Aorta (tissue), 5 donors: ENCODE measurements around the gene CNNM3. TPM values are rescaled to one million over a fixed set of nuclear protein-coding genes. Genes with fewer than 3 reads are reported as not detected.

Experiments used
- ATAC-seq: fragments of 200-7000 bp; cut with Tn5 transposase; one replicate; pipeline ENCODE4 v1.9.1; 2022; ENCODE audit warnings: moderate library complexity; ENCODE audit not compliant: low FRiP score
- DNase-seq, 2 donors: peaks; one replicate each; pipeline ENCODE4 v3.0.0-alpha.2; 2020
- H3K27ac ChIP-seq, 2 donors: one replicate each; pipeline ENCODE4 v1.5.1; 2013; ENCODE audit warnings: low read length in 2 of 2, mild to moderate bottlenecking in 2 of 2, moderate library complexity in 2 of 2, control low read depth in 1 of 2, inconsistent platforms in 1 of 2, low read depth in 1 of 2
- H3K27me3 ChIP-seq, 2 donors: one replicate each; pipeline ENCODE4 v1.6.1; 2013; ENCODE audit warnings: control low read depth in 1 of 2, low read length in 1 of 2, mild to moderate bottlenecking in 1 of 2, moderate library complexity in 1 of 2; ENCODE audit not compliant: insufficient read depth in 2 of 2, control insufficient read depth in 1 of 2
- H3K36me3 ChIP-seq, 2 donors: one replicate each; pipeline ENCODE4 v1.6.1; 2013; ENCODE audit warnings: control low read depth in 1 of 2, low read length in 1 of 2, mild to moderate bottlenecking in 1 of 2; ENCODE audit not compliant: insufficient read depth in 2 of 2, control insufficient read depth in 1 of 2
- H3K4me1 ChIP-seq, 2 donors: one replicate each; pipeline ENCODE4 v1.6.1; 2013; ENCODE audit warnings: low read length in 2 of 2, control low read depth in 1 of 2, mild to moderate bottlenecking in 1 of 2, moderate library complexity in 1 of 2; ENCODE audit not compliant: insufficient read depth in 2 of 2, control insufficient read depth in 1 of 2
- H3K4me3 ChIP-seq, 2 donors: one replicate each; pipeline ENCODE4 v1.5.1; 2013; ENCODE audit warnings: low read length in 2 of 2, control low read depth in 1 of 2, mild to moderate bottlenecking in 1 of 2
- H3K9me3 ChIP-seq: one replicate; pipeline ENCODE4 v1.6.1; 2013; ENCODE audit warnings: mild to moderate bottlenecking, low read length; ENCODE audit not compliant: control insufficient read depth
- WGBS, 2 donors: extraction: QIAGEN DNeasy Blood & Tissue Kit; methylation state at CpG; one replicate each; pipeline ENCODE4 v1.1.7; 2013; 5-methylcytosine and 5-hydroxymethylcytosine counted together
- intact Hi-C, 2 donors: fragments of 100-400 bp; cut with DNase I; formaldehyde crosslinking; loops; one replicate each; pipeline versions ENCODE4 v1.14.2 to v1.15.0; 2022
- polyA plus RNA-seq, 2 donors: library from polyadenylated mRNA; stranded (reverse); fragments of 200-250 nt; gene quantifications; one replicate each; pipeline ENCODE4 v1.2.3, GENCODE V29; 2013
- total RNA-seq, 2 donors: library from RNA; stranded (reverse); fragmentation: NEBNext Ultra II Directional; extraction: Animal tissue kit (Norgen Biotek cat#: 25700); gene quantifications; one replicate each; pipeline ENCODE4 v1.2.1, GENCODE V29; 2021
- donor health status: healthy with polysubstance abuse.
- donor health status: Bipolar disorder and iron deficiency.
- donor health status: DM: no; HTN: no; CAD: no.
- donor health status: DM: no; HTN: no; CAD: no.
- donor health status: DM: yes; HTN: yes; CAD: no.

Gene CNNM3
- total and polyA plus RNA-seq, 4 donors, result 2.9 to 16.8 (median 10.7) TPM

- intact Hi-C loops, result no loop called here
- ATAC-seq (no peak), DNase-seq (no peak)
- Histone ChIP-seq H3K9me3 (no peaks in the 10 kb centered on the region), H3K4me1 (no peaks in the 10 kb centered on the region), H3K4me3 (no peak overlapping the region), H3K27ac (no peak overlapping the region), H3K36me3 (peaks cover under 1 to 7% of the 10 kb centered on the region in 2 donors), H3K27me3 (no peaks in the 10 kb centered on the region)
- WGBS, 2 donors, result 88 to 90% methylated on average over 9 of the region's 9 CpGs
Measured at GRCh38 chr2:96848264-96848663, 32.2 kb downstream of the CNNM3 start.

- H3K4me3 ChIP-seq, result no peak overlapping the region
- DNase-seq (no peak), ATAC-seq (no peak)
- no peaks in the 10 kb centered on the region for H3K9me3 ChIP-seq
- intact Hi-C loops, result no loop called here
- H3K27ac ChIP-seq, result no peak overlapping the region
- H3K27me3 ChIP-seq, result no peaks in the 10 kb centered on the region
- H3K36me3 ChIP-seq, result peaks cover 3 to 10% of the 10 kb centered on the region in 2 donors
- H3K4me1 ChIP-seq, result no peaks in the 10 kb centered on the region
- WGBS, 2 donors, result 93 to 97% methylated on average over 6 of the region's 6 CpGs
Measured at GRCh38 chr2:96852667-96853066, 36.6 kb downstream of the CNNM3 start.

GRCh38 chr2:96853321-96853720 is 37.3 kb downstream of the CNNM3 start:
- Histone ChIP-seq H3K9me3 (no peaks in the 10 kb centered on the region), H3K36me3 (peaks cover 3 to 8% of the 10 kb centered on the region in 2 donors), H3K4me1 (no peaks in the 10 kb centered on the region), H3K27me3 (no peaks in the 10 kb centered on the region), H3K4me3 (no peak overlapping the region), H3K27ac (no peak overlapping the region)
- intact Hi-C loops, result no loop called here
- no peak for DNase-seq
- no peak for ATAC-seq
- WGBS, 2 donors, result 93 to 94% methylated on average over 15 of the region's 15 CpGs

DNA sequence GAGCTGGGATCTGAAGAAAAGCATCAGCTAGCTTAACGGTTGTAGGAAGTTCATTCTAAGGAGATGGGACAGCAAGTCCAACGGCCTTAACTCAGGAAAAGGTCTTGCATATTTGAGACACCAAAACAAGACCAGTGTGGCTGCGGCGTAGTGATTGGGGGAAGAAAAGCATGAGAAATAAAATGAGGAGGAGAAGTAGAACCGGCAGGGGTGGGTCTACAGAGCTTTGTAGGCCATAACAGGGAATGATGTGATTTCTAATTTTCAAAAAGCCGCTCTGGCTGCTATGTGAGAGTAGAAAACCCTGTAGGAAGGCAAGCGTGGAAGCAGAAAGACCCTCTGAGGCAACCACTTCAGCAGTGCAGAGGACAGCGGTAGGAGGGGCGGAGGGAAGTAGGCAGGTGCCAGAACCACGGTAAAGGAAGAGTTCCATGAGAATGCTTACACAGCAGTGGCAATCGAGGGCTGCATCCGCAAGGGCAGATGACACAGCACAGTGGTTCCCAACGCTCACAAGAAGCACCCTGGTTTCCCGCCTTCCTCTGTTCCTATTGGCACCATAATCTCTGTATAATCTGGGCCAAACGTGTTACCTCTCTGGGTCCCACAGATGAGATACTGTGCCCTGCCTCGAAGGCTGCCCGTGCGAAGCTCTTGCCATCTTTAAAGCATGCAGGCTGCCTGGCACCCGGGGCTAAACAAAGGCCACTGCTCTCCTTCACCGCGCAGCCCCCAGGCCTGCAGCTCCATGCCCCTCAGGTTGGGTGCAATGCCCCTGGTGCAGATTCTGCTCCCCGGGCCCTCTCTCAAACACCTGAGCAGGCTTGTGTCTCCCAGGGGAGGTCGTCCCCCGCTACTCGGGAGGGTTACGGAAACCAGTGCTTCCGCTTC is 41.0 kb downstream of the CNNM3 start:
- intact Hi-C loops, result loop anchor here (1.0 to 5.0 kb wide), 3 partner anchors 40 to 50 kb away; partner anchors contain the start of gene CNNM3 (in 1 of the 2)
- Histone ChIP-seq H3K4me1 (no peaks in the 10 kb centered on the region), H3K9me3 (no peaks in the 10 kb centered on the region), H3K36me3 (peaks cover 3 to 13% of the 10 kb centered on the region in 2 donors), H3K27me3 (no peaks in the 10 kb centered on the region), H3K4me3 (peak overlapping the region; percentile 22 to 53), H3K27ac (no peak overlapping the region)
- 11 to 13% methylated on average over 27 of the region's 27 CpGs for WGBS, 2 donors
- ATAC-seq (no peak), DNase-seq (peak; percentile 52 to 77)

- Histone ChIP-seq H3K4me3 (peak within 1 kb of the TSS; percentile 22 to 53), H3K27me3 (no peaks in the 10 kb centered on the region), H3K4me1 (no peaks in the 10 kb centered on the region), H3K9me3 (no peaks in the 10 kb centered on the region), H3K27ac (peak within 1 kb of the TSS in 1 of 2 donors; percentile 82), H3K36me3 (peaks cover 3 to 11% of the 10 kb centered on the region in 2 donors)
- ATAC-seq, result peak; percentile 96
- intact Hi-C loops, result loop anchor here (1.0 to 5.0 kb wide), 4 partner anchors 41 to 93 kb away; partner anchors contain the start of gene CNNM3 (in 1 of the 2)
- WGBS, 2 donors, result 0% methylated on average over 66 to 81 of the region's 81 CpGs
- DNase-seq, result peak; percentile 99
Measured at GRCh38 chr2:96857667-96858372, 41.8 kb downstream of the CNNM3 start, which contains the start of gene ANKRD39. TSS of gene ANKRD39 (minus strand) at chr2:96858016. CDS start at chr2:96857987, 29 bp downstream.

- Histone ChIP-seq H3K27ac (peak overlapping the region in 1 of 2 donors; percentile 82), H3K27me3 (no peaks in the 10 kb centered on the region), H3K36me3 (peaks cover 0 to 14% of the 10 kb centered on the region in 2 donors), H3K4me1 (no peaks in the 10 kb centered on the region), H3K4me3 (no peak overlapping the region), H3K9me3 (no peaks in the 10 kb centered on the region)
- ATAC-seq (peak; percentile 11), DNase-seq (peak; percentile 76 to 92)
- intact Hi-C loops, result loop anchor here (1.0 to 5.0 kb wide), 4 partner anchors 42 to 92 kb away; partner anchors contain the start of gene CNNM3 (in 1 of the 2)
- 2 to 8% methylated on average over 11 of the region's 11 CpGs for WGBS, 2 donors
Measured at GRCh38 chr2:96859099-96859649, 43.1 kb downstream of the CNNM3 start.

- ATAC-seq, result no peak
- Histone ChIP-seq H3K4me1 (no peaks in the 10 kb centered on the region), H3K27me3 (no peaks in the 10 kb centered on the region), H3K27ac (peak overlapping the region in 1 of 2 donors; percentile 82), H3K36me3 (peaks cover 0 to 18% of the 10 kb centered on the region in 2 donors), H3K4me3 (no peak overlapping the region), H3K9me3 (no peaks in the 10 kb centered on the region)
- WGBS, 2 donors, result 13 to 14% methylated on average over 4 of the region's 4 CpGs
- no peak for DNase-seq
- intact Hi-C loops, result loop anchor here (1.0 to 5.0 kb wide), 4 partner anchors 42 to 92 kb away; partner anchors contain the start of gene CNNM3 (in 1 of the 2)
Measured at GRCh38 chr2:96859681-96860064, 43.6 kb downstream of the CNNM3 start.
